Type B pancreatic cell (in vitro differentiated cells): ENCODE data around the gene EEF1AKMT2. TPM values are rescaled to one million over a fixed set of nuclear protein-coding genes. Genes with fewer than 3 reads are reported as not detected.
"Not testable (repeated sequence)": the region's sequence is repeated elsewhere in the genome, so short reads cannot be mapped to it uniquely, and the experiment has no call there.

Source experiments
- DNase-seq: peaks from one replicate; pipeline ENCODE4 v3.0.0; 2021; ENCODE audit warnings: mixed read lengths; ENCODE audit not compliant: unreplicated experiment; ENCODE audit errors: extremely low spot score
- H3K27ac Mint-ChIP-seq: 2 replicates; pipeline ENCODE4 v1.8.0; 2021; ENCODE audit warnings: mild to moderate bottlenecking, mixed read lengths
- H3K27me3 Mint-ChIP-seq: 2 replicates; pipeline ENCODE4 v1.8.0; 2021; ENCODE audit warnings: mixed read lengths
- H3K36me3 Mint-ChIP-seq: 2 replicates; pipeline ENCODE4 v1.8.0; 2021; ENCODE audit warnings: mixed read lengths
- H3K4me1 Mint-ChIP-seq: one replicate; pipeline ENCODE4 v1.8.0; 2021; ENCODE audit warnings: mixed read lengths; ENCODE audit not compliant: unreplicated experiment
- H3K4me3 Mint-ChIP-seq: 2 replicates; pipeline ENCODE4 v1.8.0; 2021; ENCODE audit warnings: mild to moderate bottlenecking, mixed read lengths
- H3K9me3 Mint-ChIP-seq: 2 replicates; pipeline ENCODE4 v1.8.0; 2021; ENCODE audit warnings: mixed read lengths
- total RNA-seq: library from RNA; stranded (reverse); gene quantifications from 2 replicates; pipeline ENCODE4 v1.2.1, GENCODE V29; 2021; ENCODE audit warnings: low replicate concordance
- TF ChIP-seq, protein P1 (sequence below): fragments of 200-600 bp; sonication (generic); conservative IDR thresholded peaks from 2 replicates; pipeline ENCODE4 v1.5.0; 2021; ENCODE audit warnings: antibody characterized with exemption, mild to moderate bottlenecking

The EEF1AKMT2 gene
- total RNA-seq, 1 donor from 2014 or later: 18.8 TPM

- no peak for DNase-seq
- no peaks in the 10 kb centered on the region for H3K4me1 Mint-ChIP-seq
- no peaks in the 10 kb centered on the region for H3K9me3 Mint-ChIP-seq
- peaks cover 29% of the 10 kb centered on the region for H3K36me3 Mint-ChIP-seq
- H3K27ac Mint-ChIP-seq: no peak overlapping the region
- no peaks in the 10 kb centered on the region for H3K27me3 Mint-ChIP-seq
- H3K4me3 Mint-ChIP-seq: no peak overlapping the region
- TF ChIP-seq, protein P1, sequence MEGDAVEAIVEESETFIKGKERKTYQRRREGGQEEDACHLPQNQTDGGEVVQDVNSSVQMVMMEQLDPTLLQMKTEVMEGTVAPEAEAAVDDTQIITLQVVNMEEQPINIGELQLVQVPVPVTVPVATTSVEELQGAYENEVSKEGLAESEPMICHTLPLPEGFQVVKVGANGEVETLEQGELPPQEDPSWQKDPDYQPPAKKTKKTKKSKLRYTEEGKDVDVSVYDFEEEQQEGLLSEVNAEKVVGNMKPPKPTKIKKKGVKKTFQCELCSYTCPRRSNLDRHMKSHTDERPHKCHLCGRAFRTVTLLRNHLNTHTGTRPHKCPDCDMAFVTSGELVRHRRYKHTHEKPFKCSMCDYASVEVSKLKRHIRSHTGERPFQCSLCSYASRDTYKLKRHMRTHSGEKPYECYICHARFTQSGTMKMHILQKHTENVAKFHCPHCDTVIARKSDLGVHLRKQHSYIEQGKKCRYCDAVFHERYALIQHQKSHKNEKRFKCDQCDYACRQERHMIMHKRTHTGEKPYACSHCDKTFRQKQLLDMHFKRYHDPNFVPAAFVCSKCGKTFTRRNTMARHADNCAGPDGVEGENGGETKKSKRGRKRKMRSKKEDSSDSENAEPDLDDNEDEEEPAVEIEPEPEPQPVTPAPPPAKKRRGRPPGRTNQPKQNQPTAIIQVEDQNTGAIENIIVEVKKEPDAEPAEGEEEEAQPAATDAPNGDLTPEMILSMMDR: no peak
Measured at GRCh38 chr10:124820121-124820520, 28.4 kb upstream of the EEF1AKMT2 start.

DNA sequence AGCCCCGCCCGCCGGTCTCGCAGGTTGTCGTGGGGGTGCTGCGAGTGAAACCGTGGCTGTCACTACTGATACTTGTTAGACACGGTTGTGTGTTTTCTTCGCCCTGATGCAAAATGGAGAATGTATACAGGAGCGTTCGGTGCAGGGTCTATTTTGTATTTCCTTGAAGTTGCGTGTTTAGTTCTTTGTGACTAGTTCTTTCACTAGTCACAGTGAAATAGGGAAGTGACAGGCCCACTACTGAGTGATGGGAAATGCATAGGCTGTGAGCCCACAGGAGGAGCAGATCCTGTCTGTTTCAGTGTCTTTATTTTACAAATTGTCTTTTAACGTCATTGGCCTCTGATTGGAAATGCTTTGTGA, 10.6 kb upstream of the EEF1AKMT2 start:
- Mint-ChIP-seq H3K27me3 (no peaks in the 10 kb centered on the region), H3K4me3 (peak overlapping the region; percentile 95), H3K9me3 (no peaks in the 10 kb centered on the region), H3K27ac (peak overlapping the region; percentile 93), H3K4me1 (peaks cover 12% of the 10 kb centered on the region), H3K36me3 (no peaks in the 10 kb centered on the region)
- no peak for DNase-seq
- TF ChIP-seq, protein P1: no peak

GRCh38 chr10:124799211-124799610, 7.5 kb upstream of the EEF1AKMT2 start:
- Mint-ChIP-seq H3K36me3 (no peaks in the 10 kb centered on the region), H3K4me1 (peaks cover 12% of the 10 kb centered on the region), H3K27me3 (no peaks in the 10 kb centered on the region), H3K27ac (no peak overlapping the region), H3K9me3 (no peaks in the 10 kb centered on the region), H3K4me3 (no peak overlapping the region)
- DNase-seq: no peak
- TF ChIP-seq, protein P1: no peak

DNA sequence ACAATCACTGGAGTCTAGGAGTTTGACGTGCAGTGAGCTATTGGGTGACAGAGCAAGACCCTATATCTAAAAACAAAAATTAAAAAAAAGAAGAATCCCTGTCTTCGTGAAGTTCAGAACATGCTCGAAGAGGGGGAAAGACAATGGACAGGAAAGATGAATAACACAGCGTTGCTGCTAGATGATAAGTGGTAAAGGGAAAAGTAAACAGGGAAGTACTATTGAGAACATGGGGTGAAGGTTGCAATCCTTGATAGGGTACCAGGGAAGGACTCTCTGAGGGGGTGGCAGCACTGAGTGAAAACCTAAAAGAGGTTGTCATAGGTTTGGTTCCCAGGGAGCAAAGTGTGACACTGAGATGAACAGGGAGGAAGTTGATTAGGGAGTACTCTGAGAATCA, 7.1 kb upstream of the EEF1AKMT2 start:
- Mint-ChIP-seq H3K9me3 (no peaks in the 10 kb centered on the region), H3K4me3 (peak overlapping the region; percentile 26), H3K27ac (no peak overlapping the region), H3K36me3 (no peaks in the 10 kb centered on the region), H3K27me3 (no peaks in the 10 kb centered on the region), H3K4me1 (peaks cover 12% of the 10 kb centered on the region)
- no peak for DNase-seq
- TF ChIP-seq, protein P1: no peak

- H3K27ac Mint-ChIP-seq: no peak overlapping the region
- H3K4me3 Mint-ChIP-seq: no peak overlapping the region
Measured at GRCh38 chr10:124798364-124798763, 6.7 kb upstream of the EEF1AKMT2 start.

GRCh38 chr10:124792998-124793352, 1.3 kb upstream of the EEF1AKMT2 start:
- Mint-ChIP-seq H3K4me3 (peak overlapping the region; percentile 99), H3K9me3 (no peaks in the 10 kb centered on the region), H3K36me3 (peaks cover 7% of the 10 kb centered on the region), H3K4me1 (peaks cover 5% of the 10 kb centered on the region), H3K27ac (peak overlapping the region; percentile 47), H3K27me3 (no peaks in the 10 kb centered on the region)
- DNase-seq: no peak
- TF ChIP-seq, protein P1: no peak

More at GRCh38 chr10:124798364-124798763, 6.7 kb upstream of the EEF1AKMT2 start:
- Mint-ChIP-seq H3K27me3 (no peaks in the 10 kb centered on the region), H3K36me3 (no peaks in the 10 kb centered on the region), H3K4me1 (peaks cover 12% of the 10 kb centered on the region), H3K9me3 (no peaks in the 10 kb centered on the region)
- TF ChIP-seq, protein P1: no peak
- DNase-seq: no peak

DNA sequence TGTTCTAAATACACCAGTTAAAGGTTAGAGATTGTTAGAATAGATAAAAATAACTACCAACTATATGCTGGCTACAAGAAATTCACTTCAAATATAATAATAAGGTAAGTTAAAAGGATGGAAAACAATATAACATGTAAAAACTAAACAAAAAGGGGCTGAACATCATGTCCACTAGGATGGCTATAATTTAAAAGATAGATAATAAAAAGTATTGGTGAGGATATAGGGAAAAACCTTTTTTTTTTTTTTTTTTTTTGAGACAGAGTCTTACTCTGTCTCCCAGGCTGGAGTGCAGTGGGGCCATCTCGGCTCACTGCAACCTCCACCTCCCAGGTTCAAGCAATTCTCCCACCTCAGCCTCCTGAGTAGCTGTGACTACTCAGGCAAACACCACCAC, 8.8 kb downstream of the EEF1AKMT2 start:
- H3K4me1 Mint-ChIP-seq, H3K27me3 Mint-ChIP-seq, H3K4me3 Mint-ChIP-seq, H3K27ac Mint-ChIP-seq, H3K9me3 Mint-ChIP-seq, DNase-seq: not testable (repeated sequence)
- peaks cover 15% of the 10 kb centered on the region for H3K36me3 Mint-ChIP-seq
